Stromal cell of bone marrow (primary cell): ENCODE measurements around the gene SVIL.

Source experiments
- DNase-seq: peaks from one replicate; pipeline ENCODE4 v3.0.0-alpha.2; 2012; ENCODE audit warnings: low read depth

SVIL gene, protein sequence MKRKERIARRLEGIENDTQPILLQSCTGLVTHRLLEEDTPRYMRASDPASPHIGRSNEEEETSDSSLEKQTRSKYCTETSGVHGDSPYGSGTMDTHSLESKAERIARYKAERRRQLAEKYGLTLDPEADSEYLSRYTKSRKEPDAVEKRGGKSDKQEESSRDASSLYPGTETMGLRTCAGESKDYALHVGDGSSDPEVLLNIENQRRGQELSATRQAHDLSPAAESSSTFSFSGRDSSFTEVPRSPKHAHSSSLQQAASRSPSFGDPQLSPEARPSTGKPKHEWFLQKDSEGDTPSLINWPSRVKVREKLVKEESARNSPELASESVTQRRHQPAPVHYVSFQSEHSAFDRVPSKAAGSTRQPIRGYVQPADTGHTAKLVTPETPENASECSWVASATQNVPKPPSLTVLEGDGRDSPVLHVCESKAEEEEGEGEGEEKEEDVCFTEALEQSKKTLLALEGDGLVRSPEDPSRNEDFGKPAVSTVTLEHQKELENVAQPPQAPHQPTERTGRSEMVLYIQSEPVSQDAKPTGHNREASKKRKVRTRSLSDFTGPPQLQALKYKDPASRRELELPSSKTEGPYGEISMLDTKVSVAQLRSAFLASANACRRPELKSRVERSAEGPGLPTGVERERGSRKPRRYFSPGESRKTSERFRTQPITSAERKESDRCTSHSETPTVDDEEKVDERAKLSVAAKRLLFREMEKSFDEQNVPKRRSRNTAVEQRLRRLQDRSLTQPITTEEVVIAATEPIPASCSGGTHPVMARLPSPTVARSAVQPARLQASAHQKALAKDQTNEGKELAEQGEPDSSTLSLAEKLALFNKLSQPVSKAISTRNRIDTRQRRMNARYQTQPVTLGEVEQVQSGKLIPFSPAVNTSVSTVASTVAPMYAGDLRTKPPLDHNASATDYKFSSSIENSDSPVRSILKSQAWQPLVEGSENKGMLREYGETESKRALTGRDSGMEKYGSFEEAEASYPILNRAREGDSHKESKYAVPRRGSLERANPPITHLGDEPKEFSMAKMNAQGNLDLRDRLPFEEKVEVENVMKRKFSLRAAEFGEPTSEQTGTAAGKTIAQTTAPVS (N-terminal part only)

DNA sequence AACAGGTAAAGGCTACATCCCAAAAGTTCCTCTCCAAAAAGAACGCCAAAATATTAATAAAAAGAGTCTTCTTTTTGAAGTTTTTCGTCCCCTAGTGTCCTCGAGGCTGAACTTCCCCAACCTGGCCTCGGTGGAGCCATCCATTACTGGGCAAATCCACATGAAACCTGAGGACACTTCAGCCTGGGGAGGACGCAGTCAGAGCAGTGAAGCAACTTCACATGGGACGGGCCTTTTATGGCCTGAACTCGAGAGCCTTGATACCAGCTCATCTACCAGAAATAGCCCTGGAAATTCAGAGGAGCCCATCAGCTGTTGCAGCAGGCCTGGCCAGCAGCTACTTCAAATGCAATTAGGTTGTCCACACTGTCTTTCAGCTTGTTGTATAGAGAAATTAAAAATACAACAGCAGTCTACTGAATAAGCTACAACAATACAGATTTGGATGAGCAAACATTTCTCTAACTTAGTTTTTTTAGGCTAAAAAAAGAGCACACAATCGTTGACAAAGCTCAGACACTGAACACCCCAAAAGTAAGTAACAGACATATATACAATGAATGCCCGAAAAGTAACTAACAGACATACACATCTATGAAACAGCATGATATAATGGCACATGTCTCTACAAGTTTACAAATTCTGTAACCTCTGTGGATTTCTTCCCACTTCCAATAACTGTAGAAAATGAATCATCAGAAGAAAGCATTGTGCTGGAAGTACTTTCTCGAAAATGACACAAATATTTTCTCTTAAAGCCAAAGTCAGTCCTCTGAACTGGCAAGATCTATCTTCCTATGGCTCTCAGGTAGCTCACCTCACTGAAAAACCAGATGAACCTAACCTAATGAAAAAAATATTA, at the start of gene SVIL:
Gene SVIL, minus strand, starts transcription at position 208 of the 862 bp plus-strand sequence. CDS start 79,913 bp downstream, outside the sequence.
- DNase-seq = peak; percentile 72

DNA sequence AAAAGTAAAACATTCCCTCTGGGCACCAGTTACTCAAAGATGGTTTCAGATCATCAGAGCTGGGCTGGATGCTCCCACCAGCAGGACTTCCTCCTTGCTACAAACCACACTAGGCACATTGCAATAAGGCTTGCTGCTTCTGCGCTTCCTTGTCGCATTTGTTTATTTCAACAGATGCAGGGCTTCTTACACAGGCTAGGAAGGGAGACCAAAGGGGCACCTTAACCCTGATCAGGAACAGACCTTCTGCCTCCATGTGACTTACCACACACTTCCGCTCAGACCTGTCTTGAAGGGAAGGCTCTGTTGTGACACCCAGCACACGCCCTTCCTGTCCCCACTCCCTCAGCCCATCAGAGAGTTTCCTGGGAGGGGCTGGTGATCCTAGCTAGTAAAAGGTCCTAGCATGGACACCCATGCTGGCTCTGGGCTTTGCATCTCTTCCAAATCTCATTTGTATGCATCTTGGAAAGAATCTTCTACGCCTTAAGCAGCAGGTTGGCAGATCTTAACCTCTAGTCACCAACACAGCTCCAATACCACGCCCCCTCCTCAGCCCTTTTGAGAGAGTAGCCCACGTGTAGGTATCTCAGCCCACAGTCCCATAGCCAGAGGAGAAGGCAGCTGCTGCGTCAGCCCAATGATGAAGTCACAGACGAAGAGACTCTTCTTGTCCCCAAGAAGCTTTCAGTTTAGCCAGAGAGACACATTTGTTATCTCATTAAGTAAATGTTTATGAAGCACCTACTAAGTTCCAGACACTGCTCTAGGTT, 47.1 kb upstream of the SVIL start:
- DNase-seq = no peak

DNA sequence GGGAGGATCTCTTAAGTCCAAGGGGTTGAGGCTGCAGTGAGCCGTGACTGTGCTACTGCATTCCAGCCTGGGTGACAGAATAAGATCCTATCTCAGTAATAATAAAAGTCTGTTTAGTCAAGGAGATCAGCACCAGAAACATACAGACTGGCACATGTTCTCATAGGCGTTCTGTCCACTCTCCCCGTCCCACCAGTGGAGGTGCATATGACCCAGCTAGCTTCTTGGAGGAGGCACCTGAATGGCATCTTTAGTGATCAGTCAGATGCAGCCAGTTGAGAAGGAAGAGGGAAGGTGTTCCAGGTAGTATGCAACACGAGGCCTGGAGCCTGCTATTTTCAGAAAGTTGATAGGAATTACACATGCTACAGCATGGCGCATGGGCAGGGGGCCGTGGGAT, 45.3 kb upstream of the SVIL start:
- DNase-seq = no peak

DNA sequence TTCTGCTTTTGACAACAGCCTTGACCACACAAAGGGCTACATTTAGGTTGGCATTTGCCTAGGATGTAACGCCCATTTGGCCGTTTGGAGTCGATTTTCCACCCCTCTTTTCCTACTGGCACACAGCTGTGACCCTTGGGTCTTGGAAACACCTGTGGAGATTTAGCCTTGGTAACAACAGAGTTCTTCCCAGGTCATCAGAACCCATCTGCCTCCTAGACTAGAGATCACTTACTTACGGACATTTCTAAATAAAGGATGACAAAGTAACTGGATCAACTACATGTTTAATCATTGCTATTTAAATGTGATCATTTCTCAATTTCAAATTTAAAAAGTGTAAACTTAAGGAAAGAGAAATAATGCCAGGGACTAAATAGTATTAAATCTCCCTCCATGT, 42.0 kb upstream of the SVIL start:
- DNase-seq = no peak

DNA sequence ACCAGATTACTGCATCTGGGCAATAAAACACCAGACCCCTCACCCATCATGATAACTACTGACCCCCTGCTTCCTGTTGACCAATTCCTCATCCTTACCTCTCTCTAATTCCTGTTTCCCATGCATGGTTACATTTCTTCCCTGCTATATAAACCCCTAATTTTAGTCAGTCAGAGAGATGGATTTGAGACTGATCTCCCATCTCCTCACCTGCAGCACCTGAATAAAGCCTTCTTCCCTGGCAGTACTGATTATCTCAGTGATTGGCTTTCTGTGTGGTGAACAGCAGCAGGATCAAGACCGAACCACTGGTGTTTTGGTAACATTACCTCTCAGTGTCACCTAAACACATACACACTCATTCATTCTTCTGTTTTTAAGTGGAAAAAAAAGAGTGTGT, 41.2 kb upstream of the SVIL start:
- DNase-seq = no peak

DNA sequence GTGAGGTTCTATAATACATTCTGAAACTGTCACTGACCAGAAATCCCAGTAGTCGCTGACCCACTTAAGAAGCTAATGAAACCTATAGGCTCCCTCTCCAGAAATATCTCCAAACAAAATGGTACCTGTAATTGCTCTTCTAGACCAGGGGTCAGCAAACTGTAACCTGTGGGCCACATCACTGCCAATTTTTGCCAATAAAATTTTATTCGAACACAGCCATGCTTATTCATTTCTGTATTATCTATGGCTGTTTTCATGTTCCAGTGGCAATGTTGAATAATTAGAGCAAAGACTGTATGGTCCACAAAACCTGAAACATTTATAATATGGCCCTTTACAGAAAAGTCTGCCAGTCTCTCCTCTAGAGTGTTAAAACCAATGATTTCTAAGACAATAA, 37.2 kb upstream of the SVIL start:
- no peak for DNase-seq

DNA sequence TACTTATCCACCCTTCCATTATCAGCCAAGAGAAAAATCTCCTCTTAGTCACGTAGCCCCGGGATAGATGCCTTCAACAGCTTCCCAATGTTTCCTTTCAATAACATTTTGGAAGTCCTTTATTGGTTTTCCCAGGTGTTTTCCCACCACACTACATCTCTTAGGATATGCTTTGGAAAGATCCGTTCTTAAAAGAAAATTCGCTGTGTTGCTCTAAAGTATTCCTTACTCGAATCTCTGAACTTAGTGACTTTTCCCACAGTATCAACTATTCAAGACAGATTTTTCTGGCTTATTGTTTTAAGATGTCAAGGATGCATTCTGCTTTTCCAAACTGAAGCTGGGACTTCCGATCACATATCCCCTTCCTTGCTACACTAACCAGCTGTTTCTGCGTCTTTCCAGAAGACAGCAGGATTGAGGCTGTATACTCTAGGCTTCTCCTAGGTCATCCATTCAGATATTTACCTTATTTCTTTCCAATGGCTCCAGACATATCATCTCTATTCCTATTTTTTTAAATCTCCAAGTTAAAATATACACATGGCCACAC, 36.5 kb upstream of the SVIL start:
- DNase-seq = no peak

DNA sequence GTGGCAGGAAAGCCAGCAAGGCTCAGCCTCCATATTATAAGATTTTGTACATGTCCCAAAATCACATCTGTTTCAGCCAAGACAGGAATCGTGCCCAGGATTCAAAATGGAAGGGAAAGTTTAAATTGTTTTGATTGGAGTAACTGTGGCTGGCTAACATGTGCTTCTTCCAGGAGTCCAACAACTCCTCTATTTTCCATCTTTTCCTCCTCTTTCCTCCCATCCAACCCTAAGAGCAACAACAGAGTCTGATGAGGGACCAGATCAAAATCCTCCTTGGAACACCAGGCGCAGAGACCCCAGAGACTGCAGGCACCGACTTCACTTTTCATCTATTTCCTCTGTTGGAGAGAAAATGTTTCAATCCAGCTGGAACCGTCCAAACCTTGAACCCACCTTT, 36.0 kb upstream of the SVIL start:
- no peak for DNase-seq

DNA sequence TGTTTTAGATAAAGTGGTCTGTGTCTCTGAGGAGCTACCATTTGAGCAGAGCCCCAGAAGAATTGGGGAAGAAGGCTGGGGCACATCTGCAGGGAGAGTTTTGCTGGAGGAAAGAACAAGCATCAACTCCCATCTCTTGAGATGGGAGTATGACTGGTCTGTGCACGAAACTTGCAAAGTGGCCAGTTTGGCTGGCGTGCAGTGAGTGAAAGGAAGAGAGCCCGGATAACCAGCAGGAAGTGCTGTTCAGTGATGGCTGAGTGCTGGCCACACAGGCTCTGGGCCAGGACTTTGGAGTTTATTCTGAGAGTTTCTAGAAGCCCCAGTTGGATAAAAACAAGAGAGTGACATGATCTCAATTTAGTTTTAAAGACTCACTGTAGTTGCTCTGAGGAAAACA, 34.4 kb upstream of the SVIL start:
- DNase-seq = no peak

DNA sequence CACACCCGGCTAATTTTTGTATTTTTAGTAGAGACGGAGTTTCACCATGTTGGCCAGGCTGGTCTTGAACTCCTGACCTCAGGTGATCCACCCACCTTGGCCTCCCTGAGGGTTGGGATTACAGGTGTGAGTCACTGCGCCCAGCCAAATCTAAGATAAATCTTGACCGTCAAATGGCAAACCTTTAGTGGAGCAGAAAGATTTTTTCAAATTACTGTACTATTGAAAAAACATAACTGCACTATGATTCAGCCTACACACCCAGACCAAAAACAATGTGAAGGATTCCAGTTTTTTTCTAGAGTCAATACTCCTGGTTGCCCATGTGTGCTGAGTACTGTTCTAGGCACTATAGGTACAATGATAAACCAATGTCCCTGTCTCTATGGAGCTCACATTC, 33.9 kb upstream of the SVIL start:
- no peak for DNase-seq

DNA sequence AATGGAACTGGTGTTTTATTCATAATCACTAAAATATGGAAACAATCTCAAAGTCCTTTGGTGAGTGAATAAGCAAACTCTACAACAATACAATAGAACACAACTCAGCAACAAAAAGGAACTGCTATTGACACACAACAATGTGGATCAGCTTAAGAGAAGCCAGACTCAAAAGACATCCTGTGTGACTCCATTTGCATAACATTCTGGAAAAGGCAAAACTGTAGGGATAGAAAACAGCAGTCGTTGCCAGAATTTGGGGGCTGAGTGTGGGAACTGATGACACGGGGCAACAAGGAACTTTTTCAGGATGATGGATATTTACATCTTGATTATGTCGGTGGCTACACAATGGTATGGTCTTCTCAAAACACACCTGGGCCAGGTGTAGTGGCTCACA, 32.4 kb upstream of the SVIL start:
- DNase-seq = no peak

DNA sequence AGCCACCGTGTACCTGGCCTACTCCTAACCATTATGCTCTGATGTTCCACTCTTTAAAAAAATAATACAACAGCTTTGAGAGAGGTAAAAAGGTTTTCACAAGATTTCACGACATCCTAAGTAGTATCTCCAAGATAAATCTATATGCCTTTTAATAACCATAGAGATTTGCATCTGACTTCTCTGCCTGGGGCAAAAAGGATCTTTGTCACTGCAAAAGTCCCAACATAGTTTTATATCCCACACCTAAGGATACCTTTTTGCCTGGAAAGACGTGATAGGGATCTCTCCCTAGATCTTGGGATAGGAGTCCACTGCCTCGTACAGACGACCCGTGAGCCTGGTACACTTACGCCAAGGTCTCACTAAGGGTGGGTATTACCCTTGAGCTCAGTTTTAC, 31.4 kb upstream of the SVIL start:
- no peak for DNase-seq

DNA sequence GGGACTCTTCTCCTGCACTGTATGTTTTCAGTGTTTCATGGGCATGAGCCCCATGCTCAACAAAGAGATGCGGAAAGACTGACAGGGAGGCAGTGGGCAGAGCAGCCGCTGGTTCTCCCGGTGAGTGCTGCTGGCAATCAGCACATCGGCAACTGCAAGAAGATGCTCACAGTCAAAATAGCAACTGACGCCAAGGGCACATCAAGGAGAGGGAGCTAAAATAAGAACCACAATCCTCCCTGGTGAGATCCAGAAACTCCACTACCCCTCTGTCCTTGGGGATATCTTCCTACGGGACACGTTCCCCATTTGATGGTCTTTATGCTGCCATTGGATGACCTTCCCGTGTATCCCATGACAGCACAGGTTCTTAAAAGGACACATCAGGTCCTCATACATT, 28.9 kb upstream of the SVIL start:
- no peak for DNase-seq

DNA sequence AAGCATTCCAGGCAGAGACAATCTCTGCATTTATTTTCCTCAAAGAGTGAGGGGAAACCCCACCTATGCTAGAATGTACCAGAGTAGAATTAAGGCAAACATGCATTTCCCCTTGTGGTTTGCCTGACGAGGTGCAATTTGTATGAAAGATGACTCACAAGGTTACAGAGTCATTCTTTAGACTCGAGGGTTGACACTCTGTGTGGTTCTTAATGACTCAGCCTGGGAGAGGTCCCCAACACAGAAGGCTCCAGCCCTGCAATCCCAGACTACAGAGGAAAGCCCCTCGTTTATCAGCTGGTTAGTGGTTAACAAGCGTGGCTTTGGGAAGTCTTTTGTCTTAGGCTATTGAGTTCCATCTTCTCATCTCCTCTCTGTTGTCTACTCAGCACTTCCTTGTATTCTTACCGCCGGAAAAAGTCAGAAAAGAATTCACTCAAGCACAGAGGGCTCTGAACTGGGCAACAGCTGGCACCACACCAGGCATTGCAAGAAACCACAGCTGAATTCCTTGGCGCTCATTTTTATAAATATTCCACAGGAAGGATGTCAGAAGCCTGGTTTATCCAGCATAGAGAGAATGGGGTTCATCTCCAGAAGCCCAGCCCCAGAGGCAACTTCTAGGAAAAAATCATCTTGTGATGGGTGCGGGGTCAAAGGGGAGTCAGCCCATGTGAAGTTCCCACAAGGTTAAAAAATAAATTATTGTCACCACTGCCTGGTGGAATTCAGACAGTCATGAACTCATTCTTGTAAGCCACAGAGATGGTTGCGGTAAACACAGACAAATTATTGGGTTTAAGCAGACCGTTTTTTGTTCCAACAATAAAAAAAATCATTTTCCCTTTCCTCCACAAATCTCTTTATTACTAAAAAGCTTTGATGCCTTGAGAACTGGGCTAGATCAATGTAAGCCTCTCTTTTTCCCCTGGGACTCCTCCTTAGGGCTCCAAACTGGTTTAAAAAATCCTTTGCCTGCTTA, 24.5 kb upstream of the SVIL start:
- DNase-seq = peak; percentile 98

DNA sequence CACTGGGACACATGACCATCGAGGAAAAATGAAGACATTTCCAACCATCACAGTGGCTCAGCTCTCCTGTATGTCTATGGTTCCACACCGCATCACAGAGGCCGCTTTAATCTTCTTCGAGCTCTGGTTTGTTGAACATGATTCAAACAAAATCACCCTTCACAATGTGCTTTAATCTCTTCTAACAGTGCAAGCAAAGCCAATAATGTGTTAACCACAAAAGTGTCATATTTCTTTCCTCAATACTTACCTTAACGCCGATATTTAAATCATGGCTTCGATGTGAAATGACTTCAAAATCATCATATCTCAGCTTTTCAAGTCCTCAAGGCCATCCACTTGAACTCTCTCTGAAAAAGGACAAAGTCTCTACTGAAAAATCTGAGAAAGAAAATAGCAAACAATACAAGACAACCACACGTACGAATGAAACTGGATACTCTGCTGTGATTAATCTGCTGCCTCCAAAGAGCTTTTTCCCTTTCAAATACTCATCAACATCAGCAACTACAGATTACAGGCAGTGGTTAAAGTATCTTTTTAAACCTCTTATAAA, 23.0 kb upstream of the SVIL start:
- DNase-seq = no peak

DNA sequence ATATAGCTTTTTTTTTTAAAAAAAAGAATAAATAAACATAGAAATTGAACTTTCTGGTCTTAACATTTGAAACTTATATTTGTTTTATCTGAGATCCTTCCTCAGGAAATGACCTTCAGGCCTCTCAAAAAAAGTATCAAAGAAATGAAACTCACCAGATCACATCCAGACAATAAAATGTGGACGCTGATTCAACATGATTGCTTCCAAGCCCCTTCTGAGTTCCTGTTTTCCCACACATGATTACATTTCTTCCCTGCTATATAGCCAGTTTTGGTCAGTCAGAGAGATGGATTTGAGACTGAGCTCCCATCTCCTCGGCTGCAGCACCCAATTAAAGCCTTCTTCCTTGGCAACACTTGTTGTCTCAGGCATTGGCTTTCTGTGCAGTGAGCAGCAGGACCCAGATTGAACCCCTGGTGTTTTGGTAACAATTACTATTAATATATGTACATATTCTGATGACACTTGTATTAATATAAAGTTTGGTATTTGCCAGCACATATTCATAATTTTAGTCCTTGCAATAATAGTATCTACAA, 21.8 kb upstream of the SVIL start:
- DNase-seq = no peak

DNA sequence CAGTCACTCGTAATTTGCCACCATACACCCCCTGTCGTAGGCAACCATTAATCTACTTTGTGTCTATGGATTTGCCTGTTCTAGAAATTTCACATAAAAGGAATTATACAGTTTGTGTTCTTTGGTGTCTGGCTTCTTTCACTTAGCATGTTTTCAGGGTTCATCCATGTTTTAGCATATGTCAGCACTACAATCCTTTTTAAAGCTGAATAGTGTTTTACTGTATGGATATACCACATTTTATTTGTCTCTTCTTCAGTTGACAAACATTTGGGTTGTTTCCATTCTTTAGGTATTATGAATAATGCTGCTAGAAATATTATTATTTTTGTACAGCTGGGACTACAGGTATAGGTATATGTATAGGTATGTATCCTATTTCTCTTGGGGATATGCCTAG, 17.4 kb upstream of the SVIL start:
- DNase-seq = no peak

DNA sequence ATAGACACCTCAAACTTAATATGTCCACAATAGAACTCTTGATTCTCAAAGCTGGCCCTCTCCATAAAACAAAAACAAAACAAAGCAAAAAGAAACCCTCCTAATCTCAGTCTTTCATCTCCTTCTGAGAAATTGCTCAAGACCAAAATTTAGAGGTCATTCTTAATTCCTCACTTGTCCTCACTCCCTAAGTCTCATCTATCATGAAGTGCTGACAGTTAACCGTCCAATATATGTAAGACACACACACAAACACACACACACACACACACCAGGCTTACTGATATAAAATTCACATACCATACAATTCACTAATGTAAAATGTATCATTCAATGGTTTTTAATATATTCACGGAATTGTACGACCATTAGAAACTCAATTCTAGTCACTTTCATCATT, 17.0 kb upstream of the SVIL start:
- DNase-seq = no peak

DNA sequence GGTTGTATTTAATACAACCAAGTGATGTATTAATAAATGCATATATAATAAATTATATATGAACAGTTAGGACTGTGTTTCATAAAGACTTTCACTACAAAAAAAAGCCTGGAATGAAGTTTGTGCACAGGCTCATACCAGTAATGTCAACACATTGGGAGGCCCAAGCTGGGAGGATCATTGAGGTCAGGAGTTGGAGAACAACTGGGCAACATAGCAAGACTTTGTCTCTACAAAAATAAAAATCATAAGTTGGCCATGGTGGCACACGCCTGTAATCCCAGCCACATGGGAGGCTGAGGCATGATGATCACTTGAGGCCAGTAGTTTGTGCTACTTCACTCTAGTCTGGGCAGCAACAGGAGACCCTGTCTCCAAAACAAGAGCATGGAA, 15.8 kb upstream of the SVIL start:
- DNase-seq = no peak
